HG03095 (cell line): ENCODE measurements around the gene USP10.
A peak's percentile ranks its signal among the peaks of the same experiment; 100 is the strongest.
"Not testable (repeated sequence)": the region's sequence is repeated elsewhere in the genome, so short reads cannot be mapped to it uniquely, and the experiment has no call there.

Experiments used
- ATAC-seq: cut with Tn5 transposase; IDR thresholded peaks from one replicate; pipeline ENCODE4 v1.9.1; 2021; ENCODE audit warnings: moderate library complexity; ENCODE audit not compliant: unreplicated experiment

USP10 gene

GRCh38 chr16:84724606-84725309, 25.0 kb downstream of the USP10 start:
- no peak for ATAC-seq

- no peak for ATAC-seq
Observed at GRCh38 chr16:84725481-84726078, 25.8 kb downstream of the USP10 start.

GRCh38 chr16:84726079-84726668, 26.4 kb downstream of the USP10 start:
- ATAC-seq, result no peak

- no peak for ATAC-seq
Observed at GRCh38 chr16:84726669-84727467, 27.1 kb downstream of the USP10 start.

- no peak for ATAC-seq
Observed at GRCh38 chr16:84728853-84729424, 29.1 kb downstream of the USP10 start.

GRCh38 chr16:84729716-84730320, 30.0 kb downstream of the USP10 start:
- no peak for ATAC-seq

GRCh38 chr16:84730406-84731106, 30.8 kb downstream of the USP10 start:
- peak; percentile 39 for ATAC-seq

GRCh38 chr16:84732332-84732673, 32.5 kb downstream of the USP10 start:
- not testable (repeated sequence) for ATAC-seq

GRCh38 chr16:84732674-84733352, 33.0 kb downstream of the USP10 start:
- ATAC-seq, result no peak

GRCh38 chr16:84735849-84736586, 36.2 kb downstream of the USP10 start:
- ATAC-seq, result no peak

GRCh38 chr16:84737192-84738011, 37.6 kb downstream of the USP10 start:
- no peak for ATAC-seq

GRCh38 chr16:84738255-84739038, 38.6 kb downstream of the USP10 start:
- peak; percentile 65 for ATAC-seq

GRCh38 chr16:84739349-84740124, 39.7 kb downstream of the USP10 start:
- ATAC-seq, result no peak

GRCh38 chr16:84740596-84741116, 40.9 kb downstream of the USP10 start:
- ATAC-seq, result no peak

GRCh38 chr16:84741340-84741830, 41.6 kb downstream of the USP10 start:
- ATAC-seq, result no peak

GRCh38 chr16:84742641-84743092, 42.9 kb downstream of the USP10 start:
- no peak for ATAC-seq
